HG03575 (cell line): ENCODE measurements around the gene KRT33A.
"Not testable (repeated sequence)": the region's sequence is repeated elsewhere in the genome, so short reads cannot be mapped to it uniquely, and the experiment has no call there.

Experiments used
- ATAC-seq: cut with Tn5 transposase; IDR thresholded peaks from one replicate; pipeline ENCODE4 v1.9.1; 2021; ENCODE audit not compliant: unreplicated experiment, insufficient number of reproducible peaks, low FRiP score; ENCODE audit errors: extremely low read depth

KRT33A gene

DNA sequence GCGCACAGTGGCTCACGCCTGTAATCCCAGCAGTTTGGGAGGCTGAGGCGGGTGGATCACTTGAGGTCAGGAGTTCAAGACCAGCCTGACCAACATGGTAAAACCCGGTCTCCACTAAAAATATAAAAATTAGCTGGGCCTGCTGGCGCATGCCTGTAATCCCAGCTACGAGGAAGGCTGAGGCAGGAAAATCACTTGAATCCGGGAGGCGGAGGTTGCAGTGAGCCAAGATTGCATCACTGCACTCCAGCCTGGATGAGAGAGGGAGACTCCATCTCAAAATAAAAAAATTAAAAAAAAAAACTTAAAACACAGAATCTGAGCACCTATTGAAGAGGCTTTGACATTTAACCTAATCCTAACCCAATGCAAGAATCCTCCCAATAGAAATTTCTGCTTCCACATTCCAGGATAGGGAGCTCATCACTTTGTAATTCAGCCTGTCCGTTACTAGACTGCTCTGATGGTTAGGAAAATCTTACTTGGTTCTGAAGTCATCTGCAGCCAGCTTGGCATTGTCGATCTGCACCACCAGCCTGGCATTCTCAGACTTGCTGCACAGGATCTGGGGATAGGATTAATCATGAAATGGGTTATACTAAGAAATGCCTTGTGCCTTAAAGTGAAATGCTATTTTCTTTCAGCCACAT is 16.9 kb upstream of the KRT33A start:
- ATAC-seq = no peak

- ATAC-seq = no peak
These were observed 15.4 kb upstream of the KRT33A start for GRCh38 chr17:41366070-41366469.

DNA sequence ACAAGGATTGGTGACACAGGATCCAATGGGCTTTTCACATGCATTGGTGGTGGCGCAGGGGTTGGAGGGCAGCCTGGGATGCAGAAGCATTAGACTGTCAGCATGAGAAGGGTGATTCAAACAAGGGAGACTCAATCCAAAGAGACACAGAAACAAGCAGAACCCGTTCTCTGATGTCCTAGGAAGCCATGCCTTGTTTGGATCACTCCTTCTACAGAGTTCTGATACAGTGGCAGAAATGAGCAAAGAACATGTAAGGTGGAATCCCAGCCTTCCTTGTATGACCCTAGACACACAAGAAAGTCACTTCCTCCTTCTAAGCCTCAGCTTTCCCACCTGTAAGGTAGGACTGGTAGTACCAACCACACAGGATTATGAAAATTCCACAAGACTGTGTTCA is 13.3 kb upstream of the KRT33A start:
- no peak for ATAC-seq

DNA sequence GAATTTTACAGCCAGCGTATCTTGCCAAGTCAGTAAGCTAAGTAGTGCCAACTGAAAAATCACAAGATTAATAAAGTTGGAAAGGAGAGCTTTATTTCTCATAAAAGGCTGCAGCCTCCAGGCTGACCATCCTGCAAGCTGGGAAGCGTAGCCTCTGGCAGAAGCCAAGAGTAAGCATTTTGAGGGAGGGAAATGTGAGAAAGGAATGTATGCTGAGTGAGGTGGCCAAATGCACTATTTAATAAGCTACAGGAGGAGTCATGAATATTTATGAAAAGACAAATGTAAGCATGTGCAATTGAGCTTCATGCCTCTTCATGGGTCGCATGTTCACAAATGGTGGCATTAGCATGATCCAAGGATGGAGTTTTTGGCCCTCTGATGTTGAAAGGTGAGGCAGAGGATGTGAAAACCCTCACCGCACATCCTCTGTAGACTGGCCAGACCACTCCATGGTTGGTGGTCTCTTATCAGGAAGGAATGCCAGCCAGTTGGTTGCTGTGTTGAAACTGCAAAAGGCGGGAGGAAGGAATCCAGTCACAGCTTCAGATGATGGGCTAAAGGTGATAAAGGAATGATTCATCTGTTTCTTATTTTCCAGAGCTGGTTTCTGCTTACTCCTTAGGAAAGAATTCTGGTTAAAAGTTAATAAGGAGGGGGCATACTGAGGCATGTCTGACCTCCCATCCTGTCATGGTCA is 9.8 kb upstream of the KRT33A start:
- ATAC-seq = no peak

DNA sequence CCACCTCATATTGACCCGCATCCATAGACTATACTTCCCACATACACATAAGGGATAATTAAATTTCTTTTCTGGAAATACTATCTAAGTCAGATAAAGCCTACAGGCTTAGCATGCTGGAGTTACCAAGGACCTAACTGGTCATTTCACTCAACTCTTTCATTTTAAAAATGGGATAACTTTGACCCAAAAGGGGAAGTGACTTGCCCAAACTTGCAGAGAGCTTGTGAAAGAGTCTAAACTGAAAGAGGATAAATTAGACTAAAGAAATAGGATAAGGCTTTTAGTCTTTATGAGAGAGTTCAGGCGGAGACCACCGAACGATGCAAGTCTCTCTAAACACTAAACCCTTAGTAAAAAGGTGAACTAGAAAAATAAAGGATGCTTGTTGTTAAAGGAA is 3.9 kb upstream of the KRT33A start:
- ATAC-seq = no peak

- ATAC-seq = no peak
These were observed 2.2 kb upstream of the KRT33A start for GRCh38 chr17:41352597-41353366.

- no peak for ATAC-seq
These were observed 549 bp upstream of the KRT33A start for GRCh38 chr17:41351177-41351576.

DNA sequence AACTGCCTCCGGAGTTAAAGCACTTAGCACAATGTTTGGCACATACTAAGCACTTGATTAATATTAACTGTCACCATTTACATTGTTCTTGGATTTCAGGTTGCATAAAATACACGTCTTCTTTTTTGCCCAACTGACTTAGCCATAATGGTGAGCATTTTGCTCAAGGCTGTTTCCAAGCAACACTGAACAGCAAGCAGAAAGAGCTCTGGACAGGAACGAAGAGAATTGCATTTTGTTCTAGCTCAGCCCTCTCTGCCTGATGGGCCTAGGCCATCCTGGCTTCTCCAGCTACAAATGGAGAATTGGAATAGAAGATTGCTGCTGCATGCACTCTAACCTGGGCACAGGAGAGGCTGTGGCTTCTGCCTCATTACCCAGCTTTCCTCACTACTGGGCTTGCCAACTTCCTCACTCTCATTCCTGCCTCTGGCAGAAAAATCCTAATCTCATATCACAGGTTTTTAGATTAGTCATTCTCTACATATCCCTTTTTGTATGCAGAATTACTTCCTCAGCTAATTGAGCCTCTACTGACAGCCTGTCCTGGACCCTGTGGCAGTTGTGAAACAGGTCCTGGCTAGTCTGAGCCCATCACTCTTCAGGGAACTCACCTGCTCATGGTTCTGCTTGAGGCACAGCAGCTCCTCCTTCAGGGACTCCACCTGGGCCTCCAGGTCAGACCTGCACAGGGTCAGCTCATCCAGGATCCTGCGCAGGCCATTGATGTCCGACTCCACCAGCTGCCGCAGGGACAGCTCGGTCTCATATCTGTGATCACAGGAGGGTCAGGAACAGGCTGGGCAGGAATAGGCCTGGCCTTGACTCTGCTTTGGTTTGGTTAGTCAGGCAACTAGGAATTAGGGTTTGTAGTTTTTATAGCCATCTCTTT is 2.5 kb downstream of the KRT33A start:
- ATAC-seq = no peak

DNA sequence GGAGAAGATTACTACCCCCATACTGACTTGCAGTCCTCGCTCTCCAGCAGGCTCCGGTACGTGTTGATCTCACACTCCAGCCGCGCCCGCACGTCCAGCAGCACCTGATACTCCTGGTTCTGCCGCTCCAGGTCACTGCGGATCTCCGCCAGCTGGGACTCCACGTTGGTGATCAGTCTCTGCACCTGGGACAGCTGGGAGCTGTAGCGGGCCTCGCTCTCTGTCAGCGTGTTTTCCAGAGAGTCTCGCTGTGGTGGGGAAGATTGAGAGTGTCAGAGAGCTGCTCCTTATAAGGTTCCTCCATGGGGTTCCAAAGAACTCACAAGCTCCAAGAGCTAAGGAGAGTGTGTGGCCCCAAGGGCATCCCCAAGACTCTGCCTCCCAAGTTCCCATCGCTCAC is 4.2 kb downstream of the KRT33A start:
- not testable (repeated sequence) for ATAC-seq

DNA sequence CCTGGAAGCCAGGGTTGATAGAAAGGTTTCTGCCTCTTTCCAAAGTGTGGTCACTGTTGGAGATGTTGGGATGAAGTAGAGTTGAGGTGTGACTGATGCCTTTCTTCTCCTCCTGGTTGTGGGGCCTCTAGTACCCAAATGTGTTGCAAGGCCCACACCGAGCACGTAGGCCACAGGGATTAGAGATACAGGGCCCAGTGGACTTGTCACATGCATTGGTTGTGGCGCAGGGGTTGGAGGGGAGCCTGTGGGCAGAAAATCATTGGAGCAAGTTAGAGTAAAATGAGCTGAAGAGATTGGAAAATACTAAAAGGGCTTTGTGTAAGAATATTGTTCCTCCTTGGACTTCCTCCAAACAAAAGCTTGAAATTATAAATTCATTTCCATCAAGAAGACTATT is 4.6 kb downstream of the KRT33A start:
- ATAC-seq = no peak

GRCh38 chr17:41343029-41343428 is 7.6 kb downstream of the KRT33A start:
- ATAC-seq = no peak

GRCh38 chr17:41340934-41341861 is 9.4 kb downstream of the KRT33A start:
- ATAC-seq = no peak

DNA sequence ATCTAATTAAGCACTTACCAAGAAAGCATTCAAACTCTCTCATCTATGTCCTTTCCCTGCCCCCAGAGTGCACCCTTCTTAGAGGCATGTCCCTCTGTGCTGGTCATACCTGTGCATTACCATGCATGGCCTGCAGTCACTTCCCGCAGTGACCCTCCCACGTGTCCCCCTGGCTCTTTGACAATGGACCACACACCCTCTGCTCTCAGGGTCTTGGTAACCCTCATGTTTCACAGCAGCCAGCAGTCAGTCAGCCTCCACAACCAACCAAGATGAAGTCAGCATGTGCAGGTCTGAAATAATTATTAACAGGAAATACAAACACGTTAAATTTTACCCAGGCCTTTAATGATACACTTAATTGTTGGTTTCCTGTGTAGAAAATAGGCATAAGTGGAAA is 10.1 kb downstream of the KRT33A start:
- no peak for ATAC-seq

DNA sequence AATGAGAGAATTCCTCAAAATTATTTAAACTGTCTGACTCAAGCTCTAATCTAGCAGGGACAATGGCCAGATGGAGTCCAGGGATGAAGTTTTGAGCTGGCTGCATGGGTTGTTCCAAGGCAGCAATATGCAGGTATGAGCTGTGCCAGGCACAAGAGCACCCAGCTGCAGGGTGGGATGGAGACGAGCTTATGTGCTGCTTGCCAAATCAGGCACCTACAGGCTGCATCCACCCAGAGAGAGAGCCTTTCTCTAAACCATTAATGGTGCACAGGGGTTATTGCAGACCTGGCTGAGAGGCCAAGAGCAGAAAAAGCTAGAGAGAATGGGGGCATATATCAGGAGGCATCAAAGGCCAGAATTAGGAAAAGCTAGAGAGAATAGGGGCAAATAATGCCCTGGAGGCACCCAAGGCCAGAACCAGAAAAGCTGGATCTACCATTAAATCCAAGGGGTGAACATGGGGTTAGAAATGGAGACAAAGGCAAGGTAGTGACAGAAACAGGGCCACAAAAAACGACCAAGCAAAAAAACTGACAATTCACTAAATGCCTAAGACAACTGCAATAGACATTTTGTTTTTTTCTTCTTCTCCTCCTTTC is 11.0 kb downstream of the KRT33A start:
- no peak for ATAC-seq

DNA sequence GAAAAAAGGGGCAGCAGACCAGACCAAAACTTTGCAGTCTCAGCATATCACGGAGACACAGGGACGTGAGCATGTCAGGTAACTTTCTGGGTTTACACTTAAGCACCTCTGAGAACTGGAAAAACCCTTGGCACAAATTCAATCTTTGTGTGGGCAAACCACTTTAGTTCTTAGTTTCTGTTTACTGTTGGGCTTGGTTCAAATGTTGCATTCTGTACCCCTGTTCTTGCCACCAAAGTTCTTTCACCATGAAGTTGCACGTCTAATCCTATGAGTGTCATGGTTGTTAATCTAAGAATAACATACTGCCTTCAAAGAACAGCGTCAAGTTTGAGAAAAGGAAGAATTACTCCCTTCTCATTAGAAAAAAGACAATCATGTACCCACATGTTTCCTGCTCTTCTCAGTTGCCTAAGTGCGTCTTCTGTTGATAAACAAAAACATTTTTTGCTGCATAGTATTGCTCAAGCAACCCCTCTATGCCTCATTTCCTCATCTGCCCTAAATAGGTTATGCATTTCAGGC is 11.6 kb downstream of the KRT33A start:
- ATAC-seq = no peak

DNA sequence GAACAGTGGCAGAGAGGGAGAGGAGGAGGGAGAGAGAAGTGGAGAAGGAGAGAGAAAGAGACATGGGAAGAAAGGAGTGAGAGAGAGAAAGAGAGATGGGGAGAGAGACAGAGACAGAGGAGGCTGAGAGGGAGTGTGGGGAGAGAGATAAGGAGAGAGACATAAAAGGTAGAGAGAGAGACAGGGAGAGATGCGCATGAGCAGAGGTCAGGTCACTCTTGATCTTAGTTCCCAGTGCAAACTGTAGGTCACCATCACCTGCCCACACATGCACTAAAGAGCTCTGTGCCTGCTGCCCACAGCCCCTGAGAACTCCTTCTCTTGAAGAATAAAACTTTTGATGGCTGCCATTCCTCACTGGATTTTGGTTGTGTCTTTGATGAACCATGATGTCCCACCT is 14.9 kb downstream of the KRT33A start:
- ATAC-seq = no peak

DNA sequence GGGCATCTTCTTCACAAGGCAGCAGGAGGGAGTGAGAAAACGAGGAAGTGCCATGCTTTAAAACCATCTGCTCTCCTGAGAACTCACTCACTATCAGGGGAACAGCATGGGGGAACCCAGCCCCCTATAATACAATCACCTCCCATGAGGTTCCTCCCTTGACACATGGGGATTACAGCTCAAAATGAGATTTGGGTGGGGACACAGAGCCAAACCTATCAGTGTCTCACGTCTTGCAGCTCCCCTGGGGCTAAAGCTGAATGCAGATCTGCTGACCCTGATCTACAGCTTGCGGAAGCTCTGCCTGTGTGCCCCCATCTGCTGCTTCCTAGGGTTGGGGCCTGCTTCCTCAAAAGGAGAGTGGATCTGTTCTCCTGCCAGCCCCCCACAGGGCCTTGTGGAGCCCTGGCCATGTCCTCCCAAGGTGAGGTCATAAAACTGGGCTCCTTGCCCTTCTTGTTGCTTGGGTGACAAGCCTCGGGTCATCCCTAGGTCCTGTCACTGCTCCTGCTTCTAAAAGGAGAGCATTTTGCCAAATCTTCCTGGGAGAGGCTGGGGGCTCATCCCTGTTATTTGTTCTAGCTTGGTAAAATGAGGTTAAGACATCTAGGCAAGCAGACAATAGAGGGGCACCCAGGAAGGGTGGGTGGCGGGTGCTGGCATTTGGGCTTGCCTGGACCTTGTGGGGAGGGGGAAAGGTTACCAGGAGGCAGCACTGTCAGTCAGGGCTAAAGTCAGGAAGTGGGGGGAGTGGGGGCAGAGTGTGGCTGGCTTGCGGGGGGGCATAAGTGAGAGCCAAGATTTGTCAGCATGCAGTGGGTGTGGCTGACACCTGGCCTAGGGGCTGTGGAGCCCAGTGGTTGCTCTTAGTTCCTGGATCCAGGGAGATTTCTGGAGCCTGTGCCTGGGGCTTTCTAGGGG is 16.0 kb downstream of the KRT33A start:
- no peak for ATAC-seq
